PC-3 (cell line): ENCODE data around the gene DLG5.

Experiments used
- CTCF ChIP-seq: fragments of 300-600 bp; sonication (generic); conservative IDR thresholded peaks from 2 replicates; pipeline ENCODE4 v1.5.1; 2017; ENCODE audit warnings: antibody characterized with exemption, low read depth, mild to moderate bottlenecking, low read length
- EZH2 ChIP-seq: fragments of 300-600 bp; sonication (generic); IDR thresholded peaks from one replicate; pipeline ENCODE4 v1.6.1; 2017; ENCODE audit warnings: antibody characterized with exemption, mild to moderate bottlenecking, low read length; ENCODE audit not compliant: unreplicated experiment
- EZH2phosphoT487 ChIP-seq: fragments of 300-600 bp; sonication (generic); IDR thresholded peaks from 2 replicates; pipeline ENCODE4 v1.6.1; 2018; ENCODE audit warnings: mild to moderate bottlenecking, antibody characterized with exemption, low read length, borderline replicate concordance

GRCh38 chr10:77801474-77802161 lies 124.9 kb downstream of the DLG5 start:
- no peak for TF ChIP-seq CTCF
- TF ChIP-seq EZH2phosphoT487, result no peak
- TF ChIP-seq EZH2, result no peak
